T1000 (cell line): ENCODE data around the gene PYGB.
A peak's percentile ranks its signal among the peaks of the same experiment; 100 is the strongest.
"Not testable (repeated sequence)": the region's sequence is repeated elsewhere in the genome, so short reads cannot be mapped to it uniquely, and the experiment has no call there.

Experiments
- DNase-seq: peaks from one replicate; lab custom pipeline; 2025; ENCODE audit warnings: mixed read lengths; lab: John Stamatoyannopoulos, UW

Gene PYGB

GRCh38 chr20:25296094-25297093 is 48.5 kb downstream of the PYGB start:
- no peak for DNase-seq

- DNase-seq = no peak
Measured at GRCh38 chr20:25297141-25297905, 49.4 kb downstream of the PYGB start.

DNA sequence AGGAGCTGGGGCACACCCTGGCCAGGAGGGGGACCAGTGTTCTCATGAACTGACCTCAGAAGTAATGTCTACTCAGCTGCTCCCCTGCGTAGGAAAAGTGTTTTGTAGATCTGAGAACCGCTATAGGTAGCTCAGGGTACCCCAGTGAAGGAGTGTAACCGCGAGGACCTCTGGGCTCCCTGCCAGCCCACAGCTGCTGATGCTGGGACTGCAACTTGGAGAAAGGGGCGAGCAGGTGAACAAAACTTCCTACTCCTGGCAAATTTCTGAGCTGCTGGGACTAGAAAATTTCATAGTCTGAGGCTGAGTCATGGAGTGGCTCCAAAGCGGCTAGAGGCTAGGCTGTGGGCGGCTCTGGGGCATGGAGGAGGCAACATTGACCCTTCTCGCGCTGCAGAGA is 51.9 kb downstream of the PYGB start:
- peak; percentile 20 for DNase-seq

- DNase-seq = no peak
Measured at GRCh38 chr20:25300496-25301170, 52.7 kb downstream of the PYGB start.

- no peak for DNase-seq
Measured at GRCh38 chr20:25301357-25301920, 53.6 kb downstream of the PYGB start.

DNA sequence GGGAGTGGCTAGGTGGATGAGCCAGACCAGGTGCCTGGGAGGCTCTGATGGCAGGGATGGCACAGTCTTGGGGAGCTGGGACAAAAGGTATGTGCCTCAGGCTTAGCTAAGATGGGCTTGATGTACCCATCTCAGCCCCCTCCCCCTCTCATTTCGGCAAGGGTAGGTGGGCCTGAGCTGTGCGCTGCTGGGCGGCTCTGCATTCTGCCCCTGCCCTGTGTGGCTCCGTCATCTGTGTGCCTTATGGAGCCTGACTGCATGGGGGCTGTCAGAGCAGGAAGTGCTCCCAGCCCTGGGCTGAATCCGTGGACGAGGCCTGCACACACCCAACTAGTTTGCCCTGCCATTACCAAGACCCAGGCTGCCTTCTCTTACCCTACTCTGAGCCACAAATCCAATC is 54.7 kb downstream of the PYGB start:
- DNase-seq = no peak

DNA sequence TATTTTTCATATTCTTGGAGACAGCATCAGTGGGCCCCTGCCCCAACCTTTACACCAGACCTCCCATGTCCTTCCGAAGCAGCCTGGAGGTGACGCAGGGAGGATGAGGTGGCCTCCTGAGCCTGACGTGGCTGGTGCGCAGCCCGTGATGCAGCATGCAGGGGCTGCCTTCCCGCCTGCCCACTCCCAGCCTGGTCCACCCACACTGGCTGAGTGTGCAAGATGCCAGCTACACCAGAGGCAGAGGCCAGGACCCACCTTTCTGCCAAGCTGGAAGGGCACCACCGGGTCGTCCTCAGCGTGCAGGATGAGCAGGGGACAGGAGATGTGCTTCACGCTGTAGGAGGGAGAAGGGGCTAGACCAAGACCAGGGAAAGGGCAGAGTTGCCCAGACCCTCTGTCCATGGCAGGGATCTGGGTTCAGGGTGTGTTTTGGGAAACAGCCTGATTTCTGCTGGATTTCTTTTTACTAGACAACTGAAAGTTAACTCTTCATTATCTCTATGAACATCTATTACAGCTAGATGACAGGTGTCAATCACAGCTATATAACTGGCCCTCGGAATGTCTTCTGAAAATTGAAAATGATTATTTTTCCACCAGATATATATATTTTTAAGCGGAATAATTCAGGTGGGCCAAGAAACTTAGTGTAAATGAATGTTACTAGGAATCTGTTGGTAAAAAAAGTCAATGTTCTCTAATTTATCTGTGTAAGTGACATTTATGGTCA is 55.6 kb downstream of the PYGB start:
- no peak for DNase-seq

DNA sequence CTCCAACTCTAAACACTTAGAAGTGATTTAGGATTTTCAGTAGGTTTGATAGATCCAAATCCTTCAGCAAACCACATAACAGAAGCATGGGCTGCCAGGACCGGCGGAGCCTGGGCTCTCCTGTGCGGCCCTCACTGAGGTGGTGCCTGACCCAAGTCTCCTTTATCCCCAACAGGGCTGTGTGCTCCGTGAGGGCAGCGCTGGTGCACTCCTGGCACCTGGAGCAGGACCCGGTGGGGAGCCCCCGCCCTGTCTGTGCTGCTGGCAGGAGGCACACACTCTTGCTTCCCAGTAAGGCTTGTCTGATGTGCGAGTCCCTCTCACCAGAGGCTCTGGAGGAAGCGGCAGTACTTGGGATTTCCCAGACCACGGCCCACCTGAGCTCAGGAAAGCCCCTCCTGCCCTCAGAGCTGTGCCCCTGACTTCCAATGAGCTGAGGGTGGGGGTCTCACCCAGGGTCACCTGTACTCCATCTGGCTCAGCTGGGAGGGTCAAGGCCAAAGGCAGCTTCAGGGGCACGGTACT is 56.2 kb downstream of the PYGB start:
- DNase-seq = no peak

GRCh38 chr20:25306991-25307903 is 59.4 kb downstream of the PYGB start:
- no peak for DNase-seq

- no peak for DNase-seq
Measured at GRCh38 chr20:25308083-25308491, 60.2 kb downstream of the PYGB start.

DNA sequence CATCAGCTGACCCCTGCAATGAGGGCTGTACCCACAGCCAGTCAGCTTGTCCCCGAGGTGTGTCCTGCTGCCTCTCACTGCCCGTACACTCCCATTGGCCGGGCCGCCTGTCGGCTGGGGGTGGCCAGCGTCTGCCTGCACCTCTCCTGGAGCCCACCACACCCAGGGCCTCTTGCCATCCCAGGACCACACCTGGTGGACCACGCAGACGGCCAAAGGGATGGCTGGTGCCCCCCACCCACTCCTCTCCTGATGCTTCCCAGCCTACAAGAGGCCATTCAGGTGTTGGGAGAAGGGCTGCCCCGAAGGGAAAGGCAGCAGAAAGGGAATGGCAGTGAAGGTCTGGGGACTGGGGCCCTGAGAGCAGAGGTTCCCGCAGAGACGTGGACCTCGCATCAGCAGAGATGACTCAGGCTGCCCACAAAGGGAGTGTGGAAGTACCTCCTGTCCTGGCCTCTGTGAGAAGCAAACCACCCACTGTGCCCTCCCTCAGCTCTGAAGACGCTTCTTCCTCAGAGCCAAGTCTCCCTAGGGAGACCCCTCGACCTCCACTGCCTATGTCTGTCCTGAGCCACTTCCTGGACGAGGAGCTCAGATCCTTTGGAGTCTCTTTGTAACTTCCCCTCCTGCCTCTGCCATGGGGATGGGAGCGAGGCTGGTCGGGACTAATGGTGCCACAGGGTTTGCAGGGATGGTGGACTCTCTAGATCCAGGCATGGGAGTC is 60.9 kb downstream of the PYGB start:
- DNase-seq = peak; percentile 72

DNA sequence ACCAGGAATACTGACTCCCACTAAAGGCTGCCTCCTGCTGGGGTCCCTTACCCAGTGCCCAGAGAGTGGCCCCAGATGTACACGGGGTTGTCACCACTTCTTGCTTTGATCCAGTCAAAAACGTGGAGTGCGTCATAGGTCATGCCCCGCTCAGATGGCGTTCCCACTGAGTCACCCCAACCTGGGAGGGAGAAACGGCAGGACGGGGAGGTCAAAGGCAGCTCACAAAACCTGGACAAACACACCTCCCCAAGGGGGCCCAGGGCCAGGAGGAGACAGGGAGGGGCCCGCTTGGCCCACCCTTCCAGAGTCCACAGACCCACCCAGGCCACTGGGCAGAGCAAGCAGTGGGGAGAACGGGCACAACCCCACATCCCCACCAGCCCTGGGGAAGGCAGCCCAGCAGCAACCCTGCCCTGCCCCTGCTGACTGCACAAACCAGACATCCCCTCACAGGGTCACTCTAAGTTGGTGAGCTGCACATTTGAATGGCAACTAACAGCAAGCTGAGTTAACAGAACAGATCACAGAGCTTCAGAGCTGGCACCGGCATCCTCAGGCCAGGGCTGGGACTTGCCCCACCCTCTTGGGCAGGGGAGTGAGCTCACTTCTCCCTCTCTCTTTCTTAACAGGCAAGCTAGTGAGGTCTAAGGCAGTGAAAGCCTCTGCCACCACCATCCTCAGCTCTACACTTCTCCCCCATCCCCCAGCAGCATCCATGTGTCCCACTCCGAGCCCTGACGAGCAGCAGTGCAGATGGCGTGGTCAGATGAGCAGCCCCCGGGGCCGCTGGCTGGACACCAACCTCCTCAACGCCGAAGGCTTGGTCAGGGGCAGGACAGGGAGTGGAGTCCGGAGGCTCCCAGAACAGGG is 61.7 kb downstream of the PYGB start:
- DNase-seq = peak; percentile 80

DNA sequence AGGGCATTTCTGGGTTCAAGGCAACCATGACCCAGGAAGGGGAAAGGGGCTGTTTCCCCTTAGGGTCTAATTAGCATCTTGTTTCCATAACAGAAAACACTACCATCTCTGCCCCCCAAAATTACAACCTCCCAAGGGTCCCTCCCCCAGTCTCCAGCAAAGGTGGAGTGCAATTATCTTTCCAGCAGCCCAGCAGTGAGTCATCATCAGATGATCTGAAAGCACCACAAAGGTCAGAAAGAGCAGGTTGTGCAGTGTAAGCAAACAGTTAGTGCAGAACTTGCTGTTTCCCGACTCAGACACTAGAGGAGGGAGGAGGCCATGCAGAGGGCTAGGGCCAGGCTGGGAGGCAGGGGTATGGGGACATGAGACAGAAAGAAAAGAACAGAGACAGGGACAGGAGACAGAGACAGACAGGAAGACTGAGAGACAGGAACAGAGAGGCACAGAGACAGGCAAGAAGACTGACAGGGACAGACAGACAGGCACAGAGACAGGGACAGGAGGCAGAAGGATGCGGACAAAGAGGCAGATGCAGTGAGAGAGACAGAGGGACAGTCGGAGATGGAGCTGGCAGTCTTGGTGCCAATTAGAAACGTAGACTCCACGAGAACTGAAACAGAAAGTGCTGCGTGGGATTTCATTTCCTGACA is 62.5 kb downstream of the PYGB start:
- peak; percentile 80 for DNase-seq

DNA sequence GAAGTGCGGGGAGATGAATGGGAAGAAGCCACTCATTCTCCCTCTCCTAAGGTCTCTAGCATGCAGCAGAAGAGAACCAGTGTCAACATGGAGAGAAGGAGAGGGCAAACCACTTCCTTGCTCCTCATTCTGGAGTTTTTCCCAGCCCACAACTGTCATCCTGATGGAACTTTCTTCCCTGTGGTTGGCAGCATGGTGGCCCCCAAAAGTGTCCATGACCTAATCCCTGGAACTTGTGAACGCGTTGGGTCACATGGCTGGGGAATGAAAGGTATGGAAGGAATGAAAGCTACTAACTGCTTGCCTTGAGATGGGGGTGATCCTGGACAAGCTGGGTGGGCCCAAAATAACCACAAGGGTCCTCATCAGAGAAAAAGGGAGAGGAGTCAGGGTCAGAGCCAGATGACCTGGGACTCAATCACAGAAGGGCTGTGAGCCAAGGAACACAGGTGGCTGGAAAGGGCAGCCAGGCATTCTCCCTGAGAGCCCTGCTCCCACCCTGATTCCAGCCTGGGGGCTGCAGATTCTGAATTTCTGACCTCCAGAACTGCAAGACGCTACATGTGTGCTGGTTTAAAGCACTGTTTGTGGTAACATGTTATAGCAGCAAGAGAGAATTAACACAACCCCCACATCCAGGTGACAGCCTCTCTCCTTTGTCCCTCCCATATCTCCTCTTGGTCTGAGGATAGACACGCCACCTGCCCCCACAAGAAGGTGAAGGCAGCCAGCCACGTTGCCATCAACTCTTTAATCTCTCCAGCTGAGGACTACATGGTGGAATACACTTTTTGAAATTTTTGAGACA is 63.2 kb downstream of the PYGB start:
- no peak for DNase-seq

- DNase-seq = not testable (repeated sequence)
Measured at GRCh38 chr20:25312716-25313115, 64.8 kb downstream of the PYGB start.

DNA sequence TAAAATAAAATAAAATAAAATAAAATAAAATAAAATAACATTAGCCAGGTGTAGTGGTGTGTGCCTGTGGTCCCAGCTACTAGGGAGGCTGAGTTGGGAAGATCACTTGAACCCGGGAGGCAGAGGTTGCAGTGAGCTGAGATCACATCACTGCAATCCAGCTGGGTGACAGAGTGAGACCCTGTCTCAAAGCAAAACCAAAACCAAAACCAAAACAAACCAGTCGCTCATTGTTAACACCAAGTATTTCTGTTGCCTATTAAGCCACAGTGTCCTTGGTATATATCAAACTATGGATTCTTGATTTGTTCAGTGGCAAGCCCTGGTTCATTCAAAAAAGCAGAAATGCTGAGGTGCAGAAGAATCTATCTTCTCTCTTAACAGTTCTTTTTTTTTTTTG is 65.7 kb downstream of the PYGB start:
- no peak for DNase-seq
